Hematopoietic multipotent progenitor cell treated with erythropoietin and hydrocortisone succinate and interleukin-3 and kit ligand, for 8 days (in vitro differentiated cells): Measurements from ENCODE around the gene BORCS5.
"Not testable (repeated sequence)": the region's sequence is repeated elsewhere in the genome, so short reads cannot be mapped to it uniquely, and the experiment has no call there.

Experiments used
- DNase-seq: peaks from one replicate; pipeline ENCODE4 v3.0.0-alpha.2; 2015

The BORCS5 gene

GRCh38 chr12:12491606-12492005, 134.7 kb downstream of the BORCS5 start:
- no peak for DNase-seq

DNA sequence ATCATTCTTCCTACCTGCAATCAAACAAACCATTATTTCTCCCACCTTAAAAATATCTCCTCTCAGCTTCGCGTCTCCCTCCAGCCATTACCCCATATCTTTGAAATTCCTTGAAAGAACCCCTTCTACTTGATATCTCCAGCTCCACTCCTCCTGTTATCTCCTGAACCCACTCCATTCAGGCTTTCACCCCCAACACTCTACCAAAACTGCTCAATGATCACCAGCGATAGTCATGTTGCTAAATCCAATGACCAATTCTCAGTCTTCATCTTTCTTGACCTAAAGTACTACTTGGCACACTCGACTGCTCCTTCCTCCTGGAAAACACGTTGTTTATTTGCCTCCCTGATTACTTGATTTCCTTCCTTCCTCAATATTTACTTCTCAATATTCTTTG, 135.7 kb downstream of the BORCS5 start:
- DNase-seq = no peak

- no peak for DNase-seq
Observed at GRCh38 chr12:12495536-12495935, 138.7 kb downstream of the BORCS5 start.

DNA sequence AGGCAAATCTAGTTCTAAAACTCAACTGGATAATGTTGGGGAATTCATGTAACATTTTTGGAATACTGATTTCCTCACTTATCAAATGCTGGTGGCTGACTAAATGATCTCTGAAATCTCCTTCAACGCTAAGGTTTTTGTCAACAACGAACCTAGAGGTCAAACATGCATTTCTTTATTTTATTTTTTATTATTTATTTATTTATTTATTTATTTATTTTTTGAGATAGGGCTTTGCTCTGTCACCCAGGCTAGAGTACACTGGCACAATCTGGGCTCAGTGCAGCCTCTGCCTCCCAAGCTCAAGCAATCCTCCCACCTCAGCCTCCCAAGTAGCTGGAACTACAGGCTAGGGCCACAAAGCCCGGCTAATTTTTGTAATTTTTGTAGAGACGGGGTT, 141.3 kb downstream of the BORCS5 start:
- DNase-seq = no peak

- DNase-seq = no peak
Observed at GRCh38 chr12:12499909-12500604, 143.2 kb downstream of the BORCS5 start.

DNA sequence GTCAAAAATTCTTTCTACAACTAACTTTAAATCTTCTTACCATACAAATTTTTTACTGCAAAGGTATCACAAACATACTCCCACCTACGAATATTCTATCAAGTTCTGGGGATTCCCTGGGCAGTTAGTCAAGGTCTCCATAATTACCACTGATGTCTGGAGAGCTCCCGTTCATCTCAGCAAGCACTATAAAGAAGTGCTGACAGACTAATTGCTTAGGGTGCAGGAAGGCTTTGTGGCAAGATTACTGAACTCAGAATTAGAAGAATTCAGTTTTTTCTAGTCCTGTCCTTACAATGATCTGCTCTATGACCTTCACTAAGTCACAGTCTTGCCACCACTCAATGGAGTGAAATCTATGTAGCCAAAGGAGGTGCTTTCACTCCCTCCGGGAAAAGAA, 144.2 kb downstream of the BORCS5 start:
- DNase-seq = no peak

- not testable (repeated sequence) for DNase-seq
Observed at GRCh38 chr12:12502130-12502814, 145.4 kb downstream of the BORCS5 start.

DNA sequence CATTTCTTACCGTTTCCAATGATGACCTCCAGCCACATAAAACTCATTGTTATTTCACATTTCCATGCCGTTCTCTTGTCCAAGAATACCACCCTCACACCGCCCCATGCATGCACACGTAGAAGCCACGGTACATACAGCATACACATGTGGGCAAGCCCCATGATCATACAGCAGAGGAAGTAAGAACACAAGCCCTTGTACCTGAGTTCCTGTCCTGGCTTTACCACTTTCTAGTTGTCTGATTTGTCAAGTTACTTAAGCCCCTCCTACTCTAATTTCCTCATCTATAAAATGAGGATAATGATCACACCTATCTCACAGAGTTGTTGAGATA, 145.9 kb downstream of the BORCS5 start:
- DNase-seq = no peak

- no peak for DNase-seq
Observed at GRCh38 chr12:12503384-12504078, 146.7 kb downstream of the BORCS5 start.

- DNase-seq = no peak
Observed at GRCh38 chr12:12505544-12506495, 148.9 kb downstream of the BORCS5 start.

GRCh38 chr12:12506496-12506890, 149.6 kb downstream of the BORCS5 start:
- no peak for DNase-seq

DNA sequence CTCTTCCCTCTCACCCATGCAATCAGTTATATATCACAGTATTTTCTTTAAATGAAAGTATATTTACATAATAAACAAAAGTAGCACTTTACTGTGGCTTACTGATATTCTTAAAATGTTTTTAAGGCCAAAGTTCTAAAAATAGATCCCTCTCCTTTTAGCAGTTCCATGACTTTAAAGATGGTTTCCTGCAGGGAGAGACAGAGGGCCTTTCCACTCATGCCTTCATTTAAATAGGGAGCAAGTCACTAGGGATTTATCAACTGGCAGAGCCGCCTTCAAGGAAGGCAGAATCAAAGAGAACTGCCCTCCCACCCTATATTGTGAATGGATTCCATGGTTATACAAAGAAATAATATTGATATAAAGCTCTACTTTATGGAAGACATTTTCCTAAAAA, 150.2 kb downstream of the BORCS5 start:
- no peak for DNase-seq

DNA sequence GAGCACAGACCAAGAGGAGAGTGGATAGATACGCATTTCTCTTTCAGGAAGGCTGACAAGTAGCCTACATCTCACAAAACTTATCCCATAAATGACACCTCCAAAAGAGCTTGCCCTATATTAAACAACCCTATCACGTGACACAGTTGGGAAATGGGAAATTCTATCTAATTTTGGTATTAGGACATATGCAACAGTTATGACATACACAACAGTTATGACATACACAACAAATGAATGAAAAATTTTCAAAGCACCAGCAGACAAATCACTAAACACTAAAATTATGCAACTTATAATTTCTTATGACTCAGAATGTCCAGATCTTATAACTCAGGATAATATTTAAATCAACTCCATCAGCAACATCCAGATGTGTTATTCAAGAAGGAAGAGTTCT, 151.7 kb downstream of the BORCS5 start:
- no peak for DNase-seq

DNA sequence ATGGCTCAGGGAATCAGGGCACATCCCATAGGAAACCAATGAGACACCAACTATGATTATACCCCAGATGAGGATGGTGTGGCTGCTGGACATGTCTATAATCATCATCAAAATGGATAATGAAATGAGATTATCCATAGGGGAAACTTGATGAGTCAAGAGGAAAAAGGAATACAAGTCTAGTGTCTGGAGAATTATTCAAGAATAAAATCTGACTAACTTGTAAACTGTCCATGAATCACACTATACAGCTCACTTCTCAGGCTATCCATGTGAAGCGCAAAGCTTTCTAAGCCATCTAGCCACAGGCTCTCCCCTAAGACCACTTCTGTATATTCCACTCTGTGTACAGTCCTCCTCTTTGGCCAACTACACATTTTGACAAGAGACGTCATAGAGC, 153.3 kb downstream of the BORCS5 start:
- DNase-seq = no peak

GRCh38 chr12:12510551-12510950, 153.7 kb downstream of the BORCS5 start:
- no peak for DNase-seq

- no peak for DNase-seq
Observed at GRCh38 chr12:12511021-12511783, 154.3 kb downstream of the BORCS5 start.

- no peak for DNase-seq
Observed at GRCh38 chr12:12511895-12512711, 155.2 kb downstream of the BORCS5 start.

- DNase-seq = no peak
Observed at GRCh38 chr12:12513416-12514006, 156.6 kb downstream of the BORCS5 start.

- no peak for DNase-seq
Observed at GRCh38 chr12:12518464-12518845, 161.6 kb downstream of the BORCS5 start.

DNA sequence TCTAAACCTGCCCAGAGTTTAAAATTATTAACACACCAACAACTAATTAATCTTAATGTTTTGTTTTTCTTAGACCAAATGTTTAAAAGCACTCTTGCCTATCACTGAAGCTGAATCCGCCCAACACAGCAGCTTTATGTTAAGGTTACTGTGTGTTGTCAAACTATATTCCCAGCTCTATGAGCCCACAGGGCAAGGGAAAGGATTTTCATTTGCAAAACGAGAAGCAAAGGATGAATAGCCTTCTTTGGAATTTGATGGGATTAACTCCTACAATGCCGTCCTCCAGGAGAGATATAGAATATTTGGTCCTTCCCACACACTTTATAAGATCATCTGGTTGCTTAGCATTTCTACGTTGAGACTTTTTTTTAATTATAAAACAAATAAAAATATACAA, 162.0 kb downstream of the BORCS5 start:
- DNase-seq = no peak
